ENCODE results near the gene PARP6. TPM values are rescaled to one million over a fixed set of nuclear protein-coding genes. Genes with fewer than 3 reads are reported as not detected.
A peak's percentile ranks its signal among the peaks of the same experiment; 100 is the strongest.

PARP6 gene
- total and polyA plus RNA-seq, 9 of the 15 experiments (the other 6 are each of a cell fraction or from before 2014, with no cell fraction given) = 14.8 to 83.2 (median 28.3) TPM

DNA sequence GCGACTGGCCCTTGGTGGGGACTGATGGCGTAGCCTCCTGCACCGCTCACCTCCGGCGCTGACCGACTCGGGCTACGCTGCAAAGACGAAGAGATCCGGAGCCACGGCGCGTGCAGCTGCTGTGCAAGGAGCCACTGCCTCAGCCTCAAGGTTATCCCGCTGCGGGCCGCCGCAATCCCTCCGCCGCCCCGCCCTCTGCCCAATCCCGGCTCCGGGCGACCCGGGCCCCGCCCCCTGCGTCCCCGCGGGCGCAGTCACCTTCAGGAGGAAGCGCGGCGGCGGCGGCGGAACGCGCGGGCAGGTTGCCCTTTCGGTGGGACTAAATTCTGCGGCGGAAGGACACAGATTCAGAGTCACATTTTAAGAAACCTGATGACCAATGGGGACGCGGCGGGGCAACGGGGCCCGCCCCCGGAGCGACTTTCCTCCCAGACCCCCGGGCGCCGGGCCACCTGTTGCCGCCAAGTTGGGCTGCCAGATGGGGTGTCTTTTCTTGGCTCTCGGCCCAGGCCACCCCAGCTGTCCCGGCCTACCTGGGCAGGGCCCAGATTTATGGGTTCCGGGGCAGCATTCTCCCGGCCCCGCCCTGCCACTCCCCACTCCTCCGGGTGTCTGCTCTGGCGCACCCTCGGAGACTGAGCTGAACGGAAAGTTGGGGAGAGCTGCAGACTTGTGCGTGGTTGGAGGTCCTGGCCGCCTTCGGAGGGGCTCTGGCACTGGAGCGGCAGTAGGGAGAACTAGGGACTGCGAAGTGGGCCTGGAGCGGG is 41.1 kb downstream of the PARP6 start, which contains the start of gene PKM (continued):
- TF ChIP-seq, protein P1, sequence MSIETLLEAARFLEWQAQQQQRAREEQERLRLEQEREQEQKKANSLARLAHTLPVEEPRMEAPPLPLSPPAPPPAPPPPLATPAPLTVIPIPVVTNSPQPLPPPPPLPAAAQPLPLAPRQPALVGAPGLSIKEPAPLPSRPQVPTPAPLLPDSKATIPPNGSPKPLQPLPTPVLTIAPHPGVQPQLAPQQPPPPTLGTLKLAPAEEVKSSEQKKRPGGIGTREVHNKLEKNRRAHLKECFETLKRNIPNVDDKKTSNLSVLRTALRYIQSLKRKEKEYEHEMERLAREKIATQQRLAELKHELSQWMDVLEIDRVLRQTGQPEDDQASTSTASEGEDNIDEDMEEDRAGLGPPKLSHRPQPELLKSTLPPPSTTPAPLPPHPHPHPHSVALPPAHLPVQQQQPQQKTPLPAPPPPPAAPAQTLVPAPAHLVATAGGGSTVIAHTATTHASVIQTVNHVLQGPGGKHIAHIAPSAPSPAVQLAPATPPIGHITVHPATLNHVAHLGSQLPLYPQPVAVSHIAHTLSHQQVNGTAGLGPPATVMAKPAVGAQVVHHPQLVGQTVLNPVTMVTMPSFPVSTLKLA (conservative IDR thresholded peaks at IDR 0.05) = peak; percentile 77 to 89
- TF ChIP-seq NKRF (IDR thresholded peaks at IDR 0.05; ENCODE audit: borderline replicate concordance) (0 out of 2 replicates have a peak, but pooled peaks have one; percentile 34), TAF1 (IDR thresholded peaks at IDR 0.05; ENCODE audit: control insufficient read depth, extremely low read depth, insufficient read depth, low read length, severe bottlenecking) (peak; percentile 91), NONO (IDR thresholded peaks at IDR 0.05; ENCODE audit: low read depth in 2 of 2, low read length in 1 of 2) (peak; percentile 14 to 85; a peak in 3 of 4 replicates), KDM5B (IDR thresholded peaks at IDR 0.05; ENCODE audit: insufficient replicate concordance, low read depth, low read length) (peak; percentile 98), ZNF830 (CRISPR knock-in tag; IDR thresholded peaks at IDR 0.05) (0 out of 2 replicates have a peak, but pooled peaks have one; percentile 2), MEIS2 (IDR thresholded peaks at IDR 0.05; ENCODE audit: partially characterized antibody) (peak; percentile 82), BRF1 (IDR thresholded peaks at IDR 0.05; ENCODE audit: borderline replicate concordance, extremely low read depth, insufficient read length) (no peak), SP1 (CRISPR knock-in tag; IDR thresholded peaks at IDR 0.05) (peak; percentile 89), CHD1 (IDR thresholded peaks at IDR 0.05; ENCODE audit: low read length) (peak; percentile 78), HNRNPL (IDR thresholded peaks at IDR 0.05; ENCODE audit: low read depth, low read length) (peak; percentile 59; the same call in 1 of the 2 replicates), PKNOX1 (IDR thresholded peaks at IDR 0.05) (peak; percentile 67), RNF2 (IDR thresholded peaks at IDR 0.05) (peak; percentile 35; the same call in 1 of the 2 replicates), PHF21A (IDR thresholded peaks at IDR 0.05; ENCODE audit: borderline replicate concordance, low read depth) (peak; percentile 94), POLR2B (IDR thresholded peaks at IDR 0.05; ENCODE audit: low read depth, partially characterized antibody) (peak; percentile 72), FIP1L1 (IDR thresholded peaks at IDR 0.05; ENCODE audit: low read depth, low read length, poor library complexity, severe bottlenecking) (peak; percentile 94), MED1 (CRISPR knock-in tag; IDR thresholded peaks at IDR 0.05; ENCODE audit: borderline replicate concordance) (no peak), POLR3A (IDR thresholded peaks at IDR 0.05; ENCODE audit: borderline replicate concordance, extremely low read depth, insufficient read depth, insufficient read length) (no peak), KDM4B (IDR thresholded peaks at IDR 0.05; ENCODE audit: borderline replicate concordance in 2 of 2, low read depth in 1 of 2) (peak in 1 of 2 experiments; percentile 25; a peak in 1 of 4 replicates)
- TF ChIP-seq, protein P2, sequence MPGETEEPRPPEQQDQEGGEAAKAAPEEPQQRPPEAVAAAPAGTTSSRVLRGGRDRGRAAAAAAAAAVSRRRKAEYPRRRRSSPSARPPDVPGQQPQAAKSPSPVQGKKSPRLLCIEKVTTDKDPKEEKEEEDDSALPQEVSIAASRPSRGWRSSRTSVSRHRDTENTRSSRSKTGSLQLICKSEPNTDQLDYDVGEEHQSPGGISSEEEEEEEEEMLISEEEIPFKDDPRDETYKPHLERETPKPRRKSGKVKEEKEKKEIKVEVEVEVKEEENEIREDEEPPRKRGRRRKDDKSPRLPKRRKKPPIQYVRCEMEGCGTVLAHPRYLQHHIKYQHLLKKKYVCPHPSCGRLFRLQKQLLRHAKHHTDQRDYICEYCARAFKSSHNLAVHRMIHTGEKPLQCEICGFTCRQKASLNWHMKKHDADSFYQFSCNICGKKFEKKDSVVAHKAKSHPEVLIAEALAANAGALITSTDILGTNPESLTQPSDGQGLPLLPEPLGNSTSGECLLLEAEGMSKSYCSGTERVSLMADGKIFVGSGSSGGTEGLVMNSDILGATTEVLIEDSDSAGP (CRISPR knock-in tag; IDR thresholded peaks at IDR 0.05) = no peak
